Tibial nerve (tissue), 4 donors: ENCODE data around the gene USP3.

Source experiments
- CTCF ChIP-seq, 5 experiments: fragments of 200-600 bp in 3 of 5; fragments of 450-650 bp in 2 of 5; sonication (generic) in 3 of 5; IDR thresholded peaks; one replicate each; pipeline ENCODE4 v1.5.1; 2016 to 2019; ENCODE audit warnings: antibody characterized with exemption in 5 of 5, mild to moderate bottlenecking in 3 of 5, moderate library complexity in 2 of 5
- EP300 ChIP-seq, 2 donors: sonication (generic); formaldehyde crosslinking; IDR thresholded peaks; one replicate each; pipeline ENCODE4 v1.6.1; 2017; ENCODE audit warnings: antibody characterized with exemption in 2 of 2, mild to moderate bottlenecking in 1 of 2
- POLR2A ChIP-seq, 2 donors: fragments of 450-650 bp; IDR thresholded peaks; one replicate each; pipeline ENCODE4 v1.6.1; 2017; ENCODE audit warnings: antibody characterized with exemption in 2 of 2, mild to moderate bottlenecking in 2 of 2, moderate library complexity in 2 of 2

GRCh38 chr15:63499175-63499549 lies 5.2 kb upstream of the USP3 start:
- TF ChIP-seq POLR2A (IDR thresholded peaks at IDR 0.05) (no peak), CTCF (IDR thresholded peaks at IDR 0.05) (no peak), EP300 (IDR thresholded peaks at IDR 0.05) (no peak)
